Measurements from ENCODE around the gene MAMDC4. TPM values are rescaled to one million over a fixed set of nuclear protein-coding genes. Genes with fewer than 3 reads are reported as not detected.
"Not testable (repeated sequence)": the region's sequence is repeated elsewhere in the genome, so short reads cannot be mapped to it uniquely, and the experiment has no call there.

The MAMDC4 gene
- total RNA-seq, 4 donors from 2014 or later: 1.0 to 2.2 (median 1.8) TPM

DNA sequence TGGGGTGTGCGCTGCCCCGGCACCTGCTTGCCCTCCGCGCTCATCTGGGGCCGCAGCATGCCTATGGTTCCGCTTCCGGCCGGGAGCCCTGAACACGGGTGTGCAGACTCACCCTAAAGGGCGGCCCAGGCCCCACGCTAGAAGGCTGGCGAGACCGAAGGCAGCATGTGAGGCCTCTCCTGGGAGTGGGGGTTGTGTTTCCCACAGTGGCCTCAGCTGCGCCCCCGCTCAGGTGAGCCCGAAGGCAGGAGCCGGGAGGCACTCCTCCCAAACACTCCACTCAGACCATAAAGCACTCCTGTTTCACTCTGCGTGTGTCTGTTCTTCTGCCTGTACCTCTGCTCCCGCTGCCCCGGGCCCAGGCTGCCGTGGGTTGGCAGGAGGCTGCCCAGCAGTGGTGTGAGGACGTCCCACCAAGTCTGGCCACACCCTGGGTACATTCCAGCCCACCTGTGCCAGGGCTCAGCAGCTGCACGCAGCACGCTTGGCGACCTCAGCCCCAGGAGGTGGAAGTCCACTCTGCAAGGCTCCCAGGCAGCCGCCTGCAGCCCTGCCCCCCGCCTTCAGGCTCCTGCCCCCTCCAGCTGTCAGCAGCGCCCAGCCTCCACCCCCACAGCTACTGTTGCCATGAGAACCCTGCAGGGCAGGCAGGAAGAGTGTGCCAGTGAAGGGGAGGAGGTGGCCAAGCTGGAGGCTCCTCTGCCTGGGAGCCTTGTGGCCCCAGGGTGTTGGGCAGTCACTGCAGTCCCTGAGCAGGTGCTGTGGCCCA is 11.1 kb upstream of the MAMDC4 start:
- TF ChIP-seq POLR2AphosphoS5 (IDR thresholded peaks at IDR 0.05) (no peak), POLR2A (IDR thresholded peaks at IDR 0.05) (no peak), EP300 (IDR thresholded peaks at IDR 0.05) (no peak)
- TF ChIP-seq, protein P1, sequence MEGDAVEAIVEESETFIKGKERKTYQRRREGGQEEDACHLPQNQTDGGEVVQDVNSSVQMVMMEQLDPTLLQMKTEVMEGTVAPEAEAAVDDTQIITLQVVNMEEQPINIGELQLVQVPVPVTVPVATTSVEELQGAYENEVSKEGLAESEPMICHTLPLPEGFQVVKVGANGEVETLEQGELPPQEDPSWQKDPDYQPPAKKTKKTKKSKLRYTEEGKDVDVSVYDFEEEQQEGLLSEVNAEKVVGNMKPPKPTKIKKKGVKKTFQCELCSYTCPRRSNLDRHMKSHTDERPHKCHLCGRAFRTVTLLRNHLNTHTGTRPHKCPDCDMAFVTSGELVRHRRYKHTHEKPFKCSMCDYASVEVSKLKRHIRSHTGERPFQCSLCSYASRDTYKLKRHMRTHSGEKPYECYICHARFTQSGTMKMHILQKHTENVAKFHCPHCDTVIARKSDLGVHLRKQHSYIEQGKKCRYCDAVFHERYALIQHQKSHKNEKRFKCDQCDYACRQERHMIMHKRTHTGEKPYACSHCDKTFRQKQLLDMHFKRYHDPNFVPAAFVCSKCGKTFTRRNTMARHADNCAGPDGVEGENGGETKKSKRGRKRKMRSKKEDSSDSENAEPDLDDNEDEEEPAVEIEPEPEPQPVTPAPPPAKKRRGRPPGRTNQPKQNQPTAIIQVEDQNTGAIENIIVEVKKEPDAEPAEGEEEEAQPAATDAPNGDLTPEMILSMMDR (IDR thresholded peaks at IDR 0.05): no peak
- Histone ChIP-seq H3K27me3 (peaks cover 36% of the 10 kb centered on the region), H3K27ac (no peak overlapping the region), H3K36me3 (peaks cover 0 to 50% of the 10 kb centered on the region in 2 donors), H3K9me3 (no peaks in the 10 kb centered on the region), H3K4me1 (peaks cover 0 to 55% (median 29%) of the 10 kb centered on the region in 3 donors), H3K4me3 (no peak overlapping the region)
- 20 to 79% methylated on average over 1 to 5 of the region's 28 CpGs for WGBS, 2 donors (ENCODE audit: low coverage in 1 of 2)
- ATAC-seq: no peak

DNA sequence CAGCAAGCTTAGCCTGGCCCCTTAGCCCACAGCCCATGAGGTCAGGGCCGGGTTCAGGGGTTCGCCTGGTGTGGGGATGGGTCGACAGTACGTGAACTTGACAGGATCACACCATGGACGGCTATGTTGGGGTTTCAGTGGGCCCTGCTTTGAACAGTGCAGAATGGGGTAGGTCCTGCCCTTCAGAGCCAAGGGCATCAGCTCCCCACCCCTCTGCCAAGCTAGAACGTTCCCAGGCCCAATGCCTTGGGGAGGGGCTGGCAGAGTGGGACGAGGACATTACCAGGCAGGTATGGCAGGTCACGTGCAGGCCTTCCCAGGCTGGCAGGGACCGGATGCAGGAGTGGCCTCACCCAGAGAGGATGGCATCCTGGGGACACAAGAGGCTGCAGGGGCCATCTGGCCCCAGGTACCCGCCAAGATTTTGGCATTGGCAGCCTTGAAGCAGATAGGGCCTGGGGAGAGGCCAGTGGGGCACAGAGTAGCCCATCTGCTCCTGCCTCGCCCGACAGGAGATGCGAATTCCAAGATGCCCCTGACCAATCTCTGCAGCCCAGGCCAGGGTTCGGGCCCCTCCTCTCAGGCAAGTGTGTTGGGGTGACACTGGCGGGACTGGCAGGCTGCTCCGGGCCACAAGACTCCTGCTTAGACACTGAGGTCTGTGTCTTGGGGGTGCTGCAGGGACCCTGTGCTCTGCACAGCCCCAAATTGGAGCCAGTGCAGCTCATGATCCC is 10.3 kb upstream of the MAMDC4 start:
- not testable (repeated sequence) for ATAC-seq, H3K27ac ChIP-seq, H3K9me3 ChIP-seq
- Histone ChIP-seq H3K27me3 (peaks cover 44% of the 10 kb centered on the region), H3K36me3 (peaks cover 0 to 42% of the 10 kb centered on the region in 2 donors), H3K4me1 (peaks cover 0 to 63% (median 33%) of the 10 kb centered on the region in 3 donors), H3K4me3 (peak overlapping the region in 1 of 2 donors; percentile 53)
- WGBS, 2 donors (ENCODE audit: low coverage in 1 of 2): no CpG with 5 or more reads among the region's 16 CpGs

DNA sequence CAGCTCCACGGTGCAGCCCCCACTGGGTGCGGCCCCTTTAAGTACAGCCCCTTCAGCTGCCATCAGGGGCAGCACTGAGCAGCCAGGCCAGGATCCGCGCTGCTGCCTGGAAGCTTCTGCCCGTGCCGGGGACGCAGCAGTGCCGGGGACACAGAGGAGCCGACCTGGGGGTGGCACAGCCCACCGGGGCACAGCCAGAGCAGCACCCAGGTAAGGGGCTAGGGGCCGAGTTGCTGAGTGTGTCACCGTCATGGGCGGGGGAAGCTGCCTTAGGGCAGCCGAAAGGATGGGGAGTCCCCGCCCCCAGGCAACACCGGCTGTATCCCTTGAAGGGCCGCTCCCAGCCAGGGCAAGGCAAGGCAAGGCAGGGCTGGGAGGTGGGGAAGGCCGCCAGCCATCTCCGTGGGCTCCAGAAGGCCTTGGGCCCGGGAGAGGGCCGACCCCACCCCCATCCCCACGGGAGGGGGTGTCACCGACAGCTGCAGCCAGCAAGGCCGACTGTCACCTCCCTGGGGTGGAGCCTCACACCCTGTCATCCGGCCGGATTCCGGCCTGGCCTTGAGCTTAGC is 9.7 kb upstream of the MAMDC4 start, which contains the start of gene AJM1:
Gene AJM1 (plus strand): TSS at position 99 of the 569 bp plus-strand sequence. CDS start 1,937 bp downstream, outside the sequence.
- peak; percentile 5 for TF ChIP-seq POLR2AphosphoS5 (IDR thresholded peaks at IDR 0.05)
- TF ChIP-seq, protein P1 (IDR thresholded peaks at IDR 0.05): peak in 3 of 4 experiments; percentile 86 to 95 (median 87)
- Histone ChIP-seq H3K27ac (peak within 1 kb of the TSS in 3 of 4 donors; percentile 46 to 66 (median 47)), H3K27me3 (peaks cover 50% of the 10 kb centered on the region), H3K4me1 (peaks cover 0 to 69% (median 39%) of the 10 kb centered on the region in 3 donors), H3K36me3 (peaks cover 0 to 36% of the 10 kb centered on the region in 2 donors), H3K4me3 (peak within 1 kb of the TSS; percentile 34 to 53)
- ATAC-seq: peak; percentile 83
- no CpG with 5 or more reads among the region's 27 CpGs for WGBS, 2 donors (ENCODE audit: low coverage in 1 of 2)
- H3K9me3 ChIP-seq: not testable (repeated sequence)

DNA sequence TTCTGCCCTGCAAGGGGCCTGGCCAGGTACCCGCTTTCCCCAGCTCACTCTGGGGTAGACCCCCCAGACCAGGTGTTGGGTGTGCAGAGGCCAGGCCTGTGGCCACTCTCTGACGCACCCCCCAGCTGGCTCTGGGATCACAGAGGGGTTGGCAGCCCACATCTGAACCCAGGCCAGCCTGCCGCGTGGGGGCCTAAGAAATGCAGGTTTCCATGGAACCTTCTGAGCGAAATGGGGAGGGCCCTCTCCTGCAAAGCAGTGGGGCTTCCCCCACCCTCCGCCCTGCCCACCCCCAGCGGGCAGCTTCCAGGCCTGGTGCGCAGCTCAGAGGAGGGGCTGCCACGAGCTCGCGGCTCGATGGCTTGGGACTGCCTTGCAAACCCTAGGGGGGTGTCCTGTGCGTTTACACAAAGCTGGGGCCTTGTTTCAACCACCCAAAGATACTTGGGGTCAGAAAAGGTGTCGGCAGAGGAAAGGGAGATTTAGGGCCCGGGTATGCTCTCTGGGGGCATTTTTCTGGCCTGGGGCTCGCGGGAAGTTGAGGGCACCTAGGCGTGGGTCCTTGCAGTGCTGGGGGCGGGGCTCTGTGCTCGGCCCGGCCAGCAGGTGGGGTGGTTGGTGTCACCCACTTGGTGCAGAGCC is 8.9 kb upstream of the MAMDC4 start:
- Histone ChIP-seq H3K4me3 (peak overlapping the region in 1 of 2 donors; percentile 53), H3K4me1 (peaks cover 0 to 77% (median 44%) of the 10 kb centered on the region in 3 donors), H3K36me3 (peaks cover 0 to 28% of the 10 kb centered on the region in 2 donors), H3K27me3 (peaks cover 59% of the 10 kb centered on the region), H3K27ac (peak overlapping the region in 2 of 4 donors; percentile 46 to 66)
- not testable (repeated sequence) for ATAC-seq, H3K9me3 ChIP-seq
- 4% methylated on average over 4 of the region's 21 CpGs; no CpG with 5 or more reads in 1 of the 2 donors for WGBS, 2 donors (ENCODE audit: low coverage in 1 of 2)

DNA sequence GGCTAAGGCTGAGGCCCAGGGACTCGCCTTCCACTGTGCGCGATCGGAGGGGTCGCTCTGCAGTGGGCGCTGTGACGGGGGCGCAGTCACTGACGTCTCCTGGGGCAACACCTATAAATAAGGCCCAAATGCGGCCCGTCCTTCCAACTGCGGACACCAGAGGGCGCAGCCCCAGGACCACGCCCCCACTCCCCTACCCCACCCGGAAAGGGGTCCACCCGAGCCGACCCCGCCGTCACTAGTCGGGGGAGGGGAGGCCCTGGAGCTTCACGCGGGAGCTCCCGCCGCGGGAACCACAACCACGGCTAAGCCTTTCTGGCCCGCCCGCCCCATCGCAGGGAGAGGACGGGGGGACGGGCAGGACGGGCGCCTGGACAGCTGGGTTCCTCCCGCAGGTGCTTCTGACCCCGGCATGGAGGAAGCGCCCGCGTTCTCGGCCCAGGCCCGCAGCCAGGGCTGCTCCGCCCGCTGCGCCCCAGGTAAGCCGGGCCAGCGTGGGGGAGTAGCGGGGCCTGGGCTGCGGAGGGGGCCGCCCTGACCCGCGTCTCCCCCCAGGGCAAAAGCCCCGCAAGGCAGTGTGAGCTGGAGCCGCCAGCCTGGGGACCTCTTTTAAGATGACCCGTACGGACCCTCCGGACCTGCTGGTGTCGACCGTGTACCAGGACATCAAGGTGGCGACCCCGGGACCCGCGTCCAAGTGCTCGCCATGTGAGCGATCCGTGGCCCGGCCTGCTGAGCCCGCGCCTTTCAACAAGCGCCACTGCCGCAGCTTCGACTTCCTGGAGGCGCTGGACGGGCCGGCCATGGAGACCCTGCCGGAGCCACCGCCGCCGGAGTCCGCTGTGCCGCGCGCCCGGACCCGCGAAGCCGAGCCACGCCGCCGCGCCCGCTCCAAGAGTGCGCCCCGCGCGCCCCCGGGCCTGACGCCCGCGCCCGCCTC is 8.1 kb upstream of the MAMDC4 start:
- H3K4me1 ChIP-seq: peaks cover 0 to 81% (median 44%) of the 10 kb centered on the region in 3 donors
- H3K36me3 ChIP-seq: peaks cover 0 to 20% of the 10 kb centered on the region in 2 donors
- not testable (repeated sequence) for H3K9me3 ChIP-seq, ATAC-seq
- peak overlapping the region in 1 of 4 donors; percentile 46 for H3K27ac ChIP-seq
- WGBS, 2 donors (ENCODE audit: low coverage in 1 of 2): 17% methylated on average over 7 of the region's 99 CpGs; no CpG with 5 or more reads in 1 of the 2 donors
- TF ChIP-seq, protein P1 (IDR thresholded peaks at IDR 0.05): peak in 3 of 4 experiments; percentile 56 to 82 (median 61)
- H3K27me3 ChIP-seq: peaks cover 61% of the 10 kb centered on the region
- peak overlapping the region in 1 of 2 donors; percentile 22 for H3K4me3 ChIP-seq

All from gastroesophageal sphincter (tissue), 4 donors.